Epithelial cell of esophagus (primary cell): ENCODE results near the gene PDE8B.

Experiments
- DNase-seq: peaks from one replicate; pipeline ENCODE4 v3.0.0; 2010; ENCODE audit warnings: low read depth
- H3K4me3 ChIP-seq: 2 replicates; pipeline ENCODE4 v1.5.1; 2011; ENCODE audit warnings: mild to moderate bottlenecking, low read length, control low read depth
- TF ChIP-seq, protein P1 (sequence below): IDR thresholded peaks from 2 replicates; pipeline ENCODE4 v1.5.1; 2011; ENCODE audit warnings: low read depth, mild to moderate bottlenecking, low read length, control low read depth, inconsistent platforms; ENCODE audit not compliant: insufficient read depth; ENCODE audit errors: missing control alignments

The PDE8B gene

DNA sequence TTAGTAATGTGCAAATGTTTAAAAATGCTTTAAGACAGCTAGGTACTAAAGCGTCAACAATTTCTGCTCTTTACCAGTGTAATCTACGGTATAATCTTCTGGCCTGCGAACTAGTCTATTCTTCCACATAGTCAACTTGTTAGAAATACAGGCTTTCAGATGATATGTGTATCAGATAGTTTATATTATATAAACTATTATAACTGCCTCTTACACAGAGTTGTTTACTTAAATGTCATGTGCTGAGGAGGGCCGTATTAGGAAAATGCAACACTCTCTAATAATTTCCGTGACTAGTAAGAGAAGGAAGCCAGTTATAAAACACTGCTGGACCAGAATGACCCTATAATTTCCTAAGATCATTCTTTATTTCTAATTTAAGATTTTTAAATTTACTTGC, 218.0 kb downstream of the PDE8B start:
- TF ChIP-seq, protein P1, sequence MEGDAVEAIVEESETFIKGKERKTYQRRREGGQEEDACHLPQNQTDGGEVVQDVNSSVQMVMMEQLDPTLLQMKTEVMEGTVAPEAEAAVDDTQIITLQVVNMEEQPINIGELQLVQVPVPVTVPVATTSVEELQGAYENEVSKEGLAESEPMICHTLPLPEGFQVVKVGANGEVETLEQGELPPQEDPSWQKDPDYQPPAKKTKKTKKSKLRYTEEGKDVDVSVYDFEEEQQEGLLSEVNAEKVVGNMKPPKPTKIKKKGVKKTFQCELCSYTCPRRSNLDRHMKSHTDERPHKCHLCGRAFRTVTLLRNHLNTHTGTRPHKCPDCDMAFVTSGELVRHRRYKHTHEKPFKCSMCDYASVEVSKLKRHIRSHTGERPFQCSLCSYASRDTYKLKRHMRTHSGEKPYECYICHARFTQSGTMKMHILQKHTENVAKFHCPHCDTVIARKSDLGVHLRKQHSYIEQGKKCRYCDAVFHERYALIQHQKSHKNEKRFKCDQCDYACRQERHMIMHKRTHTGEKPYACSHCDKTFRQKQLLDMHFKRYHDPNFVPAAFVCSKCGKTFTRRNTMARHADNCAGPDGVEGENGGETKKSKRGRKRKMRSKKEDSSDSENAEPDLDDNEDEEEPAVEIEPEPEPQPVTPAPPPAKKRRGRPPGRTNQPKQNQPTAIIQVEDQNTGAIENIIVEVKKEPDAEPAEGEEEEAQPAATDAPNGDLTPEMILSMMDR, result no peak
- H3K4me3 ChIP-seq, result no peak overlapping the region
- DNase-seq, result no peak

DNA sequence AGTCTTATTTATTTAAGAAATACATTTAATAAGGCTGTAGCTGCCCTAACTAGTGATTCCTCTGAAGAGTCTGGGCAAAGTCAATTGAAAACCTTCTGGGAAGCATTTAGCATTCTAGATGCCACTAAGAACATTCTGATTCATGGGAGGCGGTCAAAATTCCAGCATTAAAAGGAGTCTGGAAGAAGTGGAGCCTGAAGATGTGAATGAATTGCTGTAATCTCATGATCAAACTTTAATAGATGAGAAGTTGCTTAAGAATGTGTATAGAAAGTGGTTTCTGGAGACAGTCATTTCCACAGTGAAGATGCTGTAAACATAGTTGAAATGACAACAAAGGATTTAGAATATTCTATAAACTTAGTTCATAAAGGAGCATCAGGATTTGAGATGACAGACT, 220.2 kb downstream of the PDE8B start:
- no peak overlapping the region for H3K4me3 ChIP-seq
- TF ChIP-seq, protein P1, result no peak
- no peak for DNase-seq

DNA sequence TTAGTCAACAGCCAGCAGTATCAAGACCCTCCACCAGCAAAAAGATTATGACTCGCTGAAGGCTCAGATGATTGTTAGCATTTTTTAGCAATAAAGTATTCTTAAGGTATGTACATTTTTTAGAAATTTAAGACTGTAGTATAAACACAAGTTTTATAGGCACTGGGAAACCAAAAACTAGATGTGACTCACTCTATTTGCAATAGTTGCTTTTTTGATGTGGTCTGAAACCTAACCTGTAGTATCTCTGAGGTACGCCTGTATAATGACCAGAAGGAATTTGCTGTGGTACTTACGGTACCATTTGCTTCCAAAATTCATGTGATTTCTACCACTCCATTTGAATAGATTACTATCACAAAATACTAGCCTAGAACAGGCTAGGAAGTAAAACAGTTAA, 220.8 kb downstream of the PDE8B start:
- no peak for DNase-seq
- TF ChIP-seq, protein P1, result no peak
- H3K4me3 ChIP-seq, result no peak overlapping the region

DNA sequence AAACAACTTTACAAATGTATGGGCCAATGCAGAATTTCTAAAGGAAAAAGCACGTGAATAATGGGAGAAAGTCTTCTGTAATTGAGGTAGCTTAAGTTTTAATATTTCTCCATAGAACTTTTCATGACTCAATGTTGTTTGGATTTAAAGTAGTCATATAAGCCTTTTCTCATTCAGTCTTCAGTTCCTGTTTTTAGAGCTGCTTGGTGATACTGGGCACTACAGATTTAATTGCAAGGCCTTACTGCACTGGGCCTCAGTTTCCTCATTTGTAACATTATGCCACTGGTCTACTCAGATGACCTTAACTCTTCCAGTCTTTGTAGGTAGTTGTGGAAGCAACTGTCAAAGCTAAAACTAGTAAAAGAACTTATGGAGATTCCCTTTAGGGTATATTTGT, 221.2 kb downstream of the PDE8B start:
- no peak overlapping the region for H3K4me3 ChIP-seq
- TF ChIP-seq, protein P1, result no peak
- no peak for DNase-seq

DNA sequence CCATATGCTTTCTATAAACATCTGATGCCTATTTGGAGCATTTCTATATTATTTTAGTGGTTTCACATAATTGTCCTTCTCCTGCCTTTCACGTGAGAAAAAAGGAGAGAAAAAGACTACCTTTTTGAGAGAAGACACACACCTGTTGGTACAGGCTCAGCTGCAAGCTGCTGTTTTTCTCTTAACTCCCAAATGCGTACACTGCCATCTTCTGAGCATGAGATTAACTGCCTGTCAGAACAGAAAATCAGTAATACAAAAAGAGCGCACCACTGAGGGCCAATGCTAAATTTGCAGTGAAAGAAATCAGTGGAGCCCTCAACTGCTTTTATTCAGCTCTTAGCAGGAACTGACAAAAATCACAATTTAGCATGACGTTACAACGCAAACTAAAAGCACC, 226.7 kb downstream of the PDE8B start:
- H3K4me3 ChIP-seq, result no peak overlapping the region
- TF ChIP-seq, protein P1, result peak; percentile 40
- DNase-seq, result peak; percentile 17

DNA sequence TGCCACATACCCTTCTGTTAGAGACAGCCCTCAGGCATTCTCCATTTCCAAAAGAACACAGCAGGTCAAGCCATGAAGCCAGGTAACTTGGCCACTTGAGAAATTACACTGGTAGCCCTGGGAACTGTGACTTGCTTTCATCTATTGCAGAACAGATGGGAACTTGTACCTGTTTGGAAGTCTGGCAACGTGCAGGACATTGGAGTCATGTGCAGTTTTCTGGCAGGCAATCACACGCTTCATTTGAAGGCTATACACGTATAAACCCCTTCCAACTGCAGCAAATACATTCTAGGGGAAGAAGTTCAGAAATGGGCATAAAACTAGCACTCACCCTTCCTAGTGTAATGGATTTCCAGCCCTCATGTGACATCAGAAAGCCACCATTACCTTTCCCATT, 227.6 kb downstream of the PDE8B start:
- no peak overlapping the region for H3K4me3 ChIP-seq
- TF ChIP-seq, protein P1, result no peak
- no peak for DNase-seq

DNA sequence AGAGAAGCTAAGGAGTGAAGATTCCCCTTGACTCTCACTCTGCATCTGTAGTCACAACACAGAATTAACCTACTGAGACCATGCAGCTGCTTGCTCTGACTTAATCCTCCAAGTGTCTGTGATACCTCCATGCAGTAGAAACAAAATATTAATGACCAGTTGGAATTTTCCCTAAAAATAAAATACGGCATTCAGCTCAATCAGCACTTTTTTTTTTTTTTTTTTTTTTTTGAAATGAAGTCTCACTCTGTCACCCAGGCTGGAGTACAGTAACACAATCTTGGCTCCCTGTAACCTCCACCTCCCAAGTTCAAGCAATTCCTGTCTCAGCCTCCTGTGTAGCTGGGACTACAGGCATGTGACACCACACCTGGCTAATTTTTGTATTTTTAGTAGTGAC, 233.2 kb downstream of the PDE8B start:
- H3K4me3 ChIP-seq, result no peak overlapping the region
- TF ChIP-seq, protein P1, result no peak
- no peak for DNase-seq
